H1 (cell line): ENCODE data around the gene RMND5B.

Experiments
- CTCF ChIP-seq, 3 experiments: IDR thresholded peaks; 1 replicate in 2 of 3; 2 replicates in 1 of 3; pipeline versions ENCODE4 v1.5.1 to v1.6.1; 2011; ENCODE audit warnings: low read length in 3 of 3, mild to moderate bottlenecking in 3 of 3, inconsistent platforms in 2 of 3, low read depth in 1 of 3, moderate library complexity in 1 of 3; ENCODE audit not compliant: insufficient read depth in 1 of 3; ENCODE audit errors: control extremely low read depth in 1 of 3
- EGR1 ChIP-seq: IDR thresholded peaks from 2 replicates; pipeline ENCODE4 v1.6.1; 2011; ENCODE audit warnings: low read depth, low read length, borderline replicate concordance
- EZH2 ChIP-seq: fragments of 200-600 bp; sonication (generic); IDR thresholded peaks from 2 replicates; pipeline ENCODE4 v1.7.1; 2012; ENCODE audit warnings: low read depth, mild to moderate bottlenecking, moderate library complexity, low read length, inconsistent platforms; ENCODE audit not compliant: severe bottlenecking
- GTF2F1 ChIP-seq: IDR thresholded peaks from 2 replicates; pipeline ENCODE4 v1.6.1; 2012; ENCODE audit warnings: low read depth, low read length, improper control_type of control experiment, borderline replicate concordance
- HDAC2 ChIP-seq, 2 experiments: fragments of 300-600 bp in 1 of 2; sonication (generic) in 1 of 2; IDR thresholded peaks; 2 replicates each; pipeline ENCODE4 v1.6.1; 2011 to 2012; ENCODE audit warnings: low read depth in 2 of 2, low read length in 2 of 2, mild to moderate bottlenecking in 2 of 2, moderate library complexity in 2 of 2, borderline replicate concordance in 1 of 2, inconsistent platforms in 1 of 2
- MAX ChIP-seq: IDR thresholded peaks from 2 replicates; pipeline ENCODE4 v1.6.1; 2012; ENCODE audit warnings: inconsistent platforms
- NRF1 ChIP-seq: IDR thresholded peaks from 2 replicates; pipeline ENCODE4 v1.6.1; 2011; ENCODE audit warnings: mild to moderate bottlenecking, low read depth, low read length, improper control_type of control experiment
- POLR2A ChIP-seq, 2 experiments: IDR thresholded peaks; 1 replicate in 1 of 2; 2 replicates in 1 of 2; pipeline ENCODE4 v1.6.1; 2011; ENCODE audit warnings: low read depth in 2 of 2, low read length in 2 of 2, mild to moderate bottlenecking in 2 of 2; ENCODE audit errors: control extremely low read depth in 1 of 2
- POLR2AphosphoS5 ChIP-seq: IDR thresholded peaks from 2 replicates; pipeline ENCODE4 v1.6.1; 2011; ENCODE audit warnings: low read depth, low read length
- SAP30 ChIP-seq: fragments of 300-600 bp; sonication (generic); IDR thresholded peaks from 2 replicates; pipeline ENCODE4 v1.7.1; 2012; ENCODE audit warnings: low read length, moderate library complexity, mild to moderate bottlenecking, inconsistent platforms; ENCODE audit not compliant: insufficient read depth, insufficient replicate concordance
- SRF ChIP-seq: IDR thresholded peaks from 2 replicates; pipeline ENCODE4 v1.6.1; 2011; ENCODE audit warnings: mild to moderate bottlenecking, low read depth, low read length, moderate library complexity
- TAF1 ChIP-seq: IDR thresholded peaks from 2 replicates; pipeline ENCODE4 v1.6.1; 2011; ENCODE audit warnings: mild to moderate bottlenecking, low read depth, low read length
- YY1 ChIP-seq: IDR thresholded peaks from 2 replicates; pipeline ENCODE4 v1.6.1; 2011; ENCODE audit warnings: low read depth, mild to moderate bottlenecking, low read length

GRCh38 chr5:178162481-178162880 lies 31.7 kb downstream of the RMND5B start:
- TF ChIP-seq MAX (no peak), YY1 (no peak), TAF1 (no peak), CTCF (IDR thresholded peaks at IDR 0.05; ENCODE audit: control extremely low read depth in 1 of 3, insufficient read depth in 1 of 3, low read depth in 1 of 3, low read length in 3 of 3) (no peak), SAP30 (no peak), EZH2 (no peak), POLR2A (IDR thresholded peaks at IDR 0.05; ENCODE audit: control extremely low read depth in 1 of 2, low read depth in 2 of 2, low read length in 2 of 2) (no peak), GTF2F1 (no peak), SRF (no peak), HDAC2 (IDR thresholded peaks at IDR 0.05; ENCODE audit: borderline replicate concordance in 1 of 2, low read depth in 2 of 2, low read length in 2 of 2) (no peak), POLR2AphosphoS5 (no peak), NRF1 (no peak), EGR1 (no peak)
